Measurements from ENCODE around the gene HNRNPA2B1. TPM values are rescaled to one million over a fixed set of nuclear protein-coding genes. Genes with fewer than 3 reads are reported as not detected.
"Not testable (repeated sequence)": the region's sequence is repeated elsewhere in the genome, so short reads cannot be mapped to it uniquely, and the experiment has no call there.

The HNRNPA2B1 gene
- total RNA-seq, 1 donor from 2014 or later, result 685 TPM

DNA sequence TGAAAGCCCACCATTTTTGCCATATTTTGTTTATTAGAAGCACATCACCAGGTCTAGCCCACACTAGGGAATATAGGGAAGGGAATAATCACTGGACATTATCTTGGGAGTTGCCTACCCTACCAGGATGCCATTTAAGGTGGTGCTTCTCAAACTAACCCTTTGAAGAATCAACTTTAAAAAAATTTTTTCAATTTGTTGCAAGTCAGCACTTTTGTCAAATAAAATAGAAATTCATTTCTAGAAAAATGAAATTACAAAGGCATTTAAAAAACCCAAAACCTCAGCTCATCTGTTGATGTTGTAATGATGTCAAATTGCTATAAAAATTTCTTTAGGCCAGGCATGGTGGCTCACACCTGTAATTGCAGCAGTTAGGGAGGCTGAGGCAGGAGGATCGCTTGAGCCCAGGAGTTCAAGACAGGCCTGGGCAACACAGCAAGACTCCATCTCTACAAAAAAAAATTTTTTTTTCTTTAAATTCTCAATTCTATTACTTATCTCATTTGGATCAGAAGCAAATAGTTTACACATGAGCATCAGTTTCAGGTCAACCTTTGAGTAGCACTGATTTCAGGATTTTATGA lies 51.1 kb downstream of the HNRNPA2B1 start:
- Mint-ChIP-seq H3K27me3 (ENCODE audit: unreplicated experiment) (peaks cover 24% of the 10 kb centered on the region), H3K4me3 (ENCODE audit: unreplicated experiment) (no peak overlapping the region), H3K27ac (ENCODE audit: unreplicated experiment) (peak overlapping the region; percentile 80), H3K4me1 (ENCODE audit: low read depth, unreplicated experiment) (peaks cover 10% of the 10 kb centered on the region), H3K36me3 (ENCODE audit: unreplicated experiment) (peaks cover 5% of the 10 kb centered on the region), H3K9me3 (ENCODE audit: unreplicated experiment) (peaks cover 10% of the 10 kb centered on the region)
- no peak for DNase-seq
- no peak for TF ChIP-seq CTCF (IDR thresholded peaks at IDR 0.05; ENCODE audit: partially characterized antibody, unreplicated experiment)

DNA sequence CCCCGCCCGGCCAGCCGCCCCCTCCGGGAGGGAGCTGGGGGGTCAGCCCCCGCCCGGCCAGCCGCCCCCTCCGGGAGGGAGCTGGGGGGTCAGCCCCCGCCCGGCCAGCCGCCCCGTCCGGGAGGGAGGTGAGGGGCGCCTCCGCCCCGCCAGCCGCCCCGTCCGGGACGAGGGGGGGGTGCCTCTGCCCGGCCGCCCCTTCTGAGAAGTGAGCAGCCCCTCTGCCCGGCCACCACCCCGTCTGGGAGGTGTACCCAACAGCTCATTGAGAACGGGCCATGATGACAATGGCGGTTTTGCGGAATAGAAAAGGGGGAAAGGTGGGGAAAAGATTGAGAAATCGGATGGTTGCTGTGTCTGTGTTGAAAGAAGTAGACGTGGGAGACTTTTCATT lies 52.2 kb downstream of the HNRNPA2B1 start:
- peak; percentile 34 for DNase-seq
- peak overlapping the region; percentile 73 for H3K27ac Mint-ChIP-seq (ENCODE audit: unreplicated experiment)
- H3K27me3 Mint-ChIP-seq (ENCODE audit: unreplicated experiment), result peaks cover 16% of the 10 kb centered on the region
- H3K36me3 Mint-ChIP-seq (ENCODE audit: unreplicated experiment); H3K4me3 Mint-ChIP-seq (ENCODE audit: unreplicated experiment); H3K4me1 Mint-ChIP-seq (ENCODE audit: low read depth, unreplicated experiment); H3K9me3 Mint-ChIP-seq (ENCODE audit: unreplicated experiment): not testable (repeated sequence)

DNA sequence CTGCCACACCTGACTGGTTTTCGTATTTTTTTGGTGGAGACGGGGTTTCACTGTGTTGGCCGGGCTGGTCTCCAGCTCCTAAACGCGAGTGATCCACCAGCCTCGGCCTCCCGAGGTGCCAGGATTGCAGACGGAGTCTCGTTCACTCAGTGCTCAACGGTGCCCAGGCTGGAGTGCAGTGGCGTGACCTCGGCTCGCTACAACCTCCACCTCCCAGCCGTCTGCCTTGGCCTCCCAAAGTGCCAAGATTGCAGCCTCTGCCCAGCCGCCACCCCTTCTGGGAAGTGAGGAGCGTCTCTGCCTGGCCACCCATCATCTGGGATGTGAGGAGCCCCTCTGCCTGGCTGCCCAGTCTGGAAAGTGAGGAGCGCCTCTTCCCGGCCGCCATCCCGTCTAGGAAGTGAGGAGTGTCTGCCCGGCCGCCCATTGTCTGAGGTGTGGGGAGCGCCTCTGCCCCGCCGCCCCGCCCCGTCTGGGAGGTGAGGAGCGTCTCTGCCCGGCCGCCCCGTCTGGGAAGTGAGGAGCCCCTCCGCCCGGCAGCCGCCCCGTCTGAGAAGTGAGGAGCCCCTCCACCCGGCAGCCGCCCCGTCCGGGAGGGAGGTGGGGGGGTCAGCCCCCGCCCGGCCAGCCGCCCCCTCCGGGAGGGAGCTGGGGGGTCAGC lies 52.8 kb downstream of the HNRNPA2B1 start:
- Mint-ChIP-seq H3K27ac (ENCODE audit: unreplicated experiment) (peak overlapping the region; percentile 28), H3K27me3 (ENCODE audit: unreplicated experiment) (peaks cover 14% of the 10 kb centered on the region)
- H3K9me3 Mint-ChIP-seq (ENCODE audit: unreplicated experiment); H3K36me3 Mint-ChIP-seq (ENCODE audit: unreplicated experiment); H3K4me3 Mint-ChIP-seq (ENCODE audit: unreplicated experiment); H3K4me1 Mint-ChIP-seq (ENCODE audit: low read depth, unreplicated experiment): not testable (repeated sequence)
- DNase-seq, result peak; percentile 63

GRCh38 chr7:26147030-26147429 lies 53.5 kb downstream of the HNRNPA2B1 start:
- H3K27me3 Mint-ChIP-seq (ENCODE audit: unreplicated experiment), result peaks cover 14% of the 10 kb centered on the region
- peaks cover 8% of the 10 kb centered on the region for H3K4me1 Mint-ChIP-seq (ENCODE audit: low read depth, unreplicated experiment)
- no peak overlapping the region for H3K27ac Mint-ChIP-seq (ENCODE audit: unreplicated experiment)
- no peak for DNase-seq
- H3K9me3 Mint-ChIP-seq (ENCODE audit: unreplicated experiment), result peaks cover 7% of the 10 kb centered on the region
- no peak for TF ChIP-seq CTCF (IDR thresholded peaks at IDR 0.05; ENCODE audit: partially characterized antibody, unreplicated experiment)
- H3K4me3 Mint-ChIP-seq (ENCODE audit: unreplicated experiment), result no peak overlapping the region
- no peaks in the 10 kb centered on the region for H3K36me3 Mint-ChIP-seq (ENCODE audit: unreplicated experiment)

GRCh38 chr7:26145238-26145637 lies 55.3 kb downstream of the HNRNPA2B1 start:
- Mint-ChIP-seq H3K27ac (ENCODE audit: unreplicated experiment) (no peak overlapping the region), H3K9me3 (ENCODE audit: unreplicated experiment) (peaks cover 2% of the 10 kb centered on the region), H3K36me3 (ENCODE audit: unreplicated experiment) (no peaks in the 10 kb centered on the region), H3K4me3 (ENCODE audit: unreplicated experiment) (no peak overlapping the region), H3K27me3 (ENCODE audit: unreplicated experiment) (peaks cover 7% of the 10 kb centered on the region), H3K4me1 (ENCODE audit: low read depth, unreplicated experiment) (no peaks in the 10 kb centered on the region)
- no peak for DNase-seq
- TF ChIP-seq CTCF (IDR thresholded peaks at IDR 0.05; ENCODE audit: partially characterized antibody, unreplicated experiment), result no peak

Data from glutamatergic neuron (in vitro differentiated cells).